ENCODE results near the gene CNTN5.

Gene CNTN5

GRCh38 chr11:100383357-100383865, 1362.7 kb downstream of the CNTN5 start:
- no peak overlapping the region for H3K9ac ChIP-seq (ENCODE audit: low read depth, low read length)
- H3K27me3 ChIP-seq (ENCODE audit: control insufficient read depth, insufficient read depth, low read length) = no peaks in the 10 kb centered on the region
- H3K4me3 ChIP-seq (ENCODE audit: low read depth, low read length) = no peak overlapping the region
- H3K4me1 ChIP-seq (ENCODE audit: control insufficient read depth, insufficient read depth, low read length) = no peaks in the 10 kb centered on the region
- no peaks in the 10 kb centered on the region for H3K36me3 ChIP-seq (ENCODE audit: control insufficient read depth, insufficient read depth, low read length)
- no peaks in the 10 kb centered on the region for H3K9me3 ChIP-seq (ENCODE audit: control insufficient read depth, insufficient read depth, low read length)

DNA sequence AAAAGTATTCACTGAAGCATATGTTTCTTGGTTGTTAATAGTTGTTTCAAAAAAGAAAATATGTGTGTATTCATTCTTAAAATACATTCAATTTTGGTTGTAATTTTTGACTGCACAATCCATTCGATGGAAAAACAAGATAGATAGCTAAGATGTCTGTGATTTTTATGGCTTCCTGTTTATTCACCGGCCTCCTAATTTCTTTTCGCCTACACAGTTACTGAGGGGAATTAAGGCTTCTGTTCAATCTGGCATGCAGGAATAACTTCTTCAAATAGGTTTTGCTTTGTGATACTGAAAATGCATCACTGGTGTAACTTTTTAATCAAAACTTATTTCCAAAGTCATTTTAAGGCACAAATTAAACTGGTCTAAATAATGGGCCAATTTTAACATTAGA, 1375.5 kb downstream of the CNTN5 start:
- Histone ChIP-seq H3K36me3 (ENCODE audit: control insufficient read depth, insufficient read depth, low read length) (no peaks in the 10 kb centered on the region), H3K27me3 (ENCODE audit: control insufficient read depth, insufficient read depth, low read length) (no peaks in the 10 kb centered on the region), H3K4me3 (ENCODE audit: low read depth, low read length) (no peak overlapping the region), H3K9ac (ENCODE audit: low read depth, low read length) (no peak overlapping the region), H3K4me1 (ENCODE audit: control insufficient read depth, insufficient read depth, low read length) (no peaks in the 10 kb centered on the region), H3K9me3 (ENCODE audit: control insufficient read depth, insufficient read depth, low read length) (no peaks in the 10 kb centered on the region)

DNA sequence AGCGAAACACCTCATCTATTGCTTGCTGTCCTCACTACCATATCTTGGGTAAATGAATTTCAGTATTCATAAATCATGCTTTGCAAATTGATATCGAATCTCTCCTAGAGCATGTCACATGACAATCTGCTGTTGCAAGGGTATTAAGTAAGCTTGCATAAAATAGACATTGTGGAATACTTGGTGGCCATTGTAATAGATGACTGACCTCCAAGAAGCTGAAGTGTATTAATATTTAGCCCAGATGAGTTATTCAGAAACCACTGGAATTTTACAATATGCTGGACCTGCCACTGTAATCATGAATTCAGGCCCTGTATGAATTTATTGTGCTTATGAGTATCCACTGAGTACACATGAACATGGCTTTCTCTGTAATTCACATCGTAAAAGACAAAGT, 1376.7 kb downstream of the CNTN5 start:
- no peaks in the 10 kb centered on the region for H3K36me3 ChIP-seq (ENCODE audit: control insufficient read depth, insufficient read depth, low read length)
- H3K4me3 ChIP-seq (ENCODE audit: low read depth, low read length) = no peak overlapping the region
- no peak overlapping the region for H3K9ac ChIP-seq (ENCODE audit: low read depth, low read length)
- no peaks in the 10 kb centered on the region for H3K4me1 ChIP-seq (ENCODE audit: control insufficient read depth, insufficient read depth, low read length)
- H3K27me3 ChIP-seq (ENCODE audit: control insufficient read depth, insufficient read depth, low read length) = no peaks in the 10 kb centered on the region
- H3K9me3 ChIP-seq (ENCODE audit: control insufficient read depth, insufficient read depth, low read length) = no peaks in the 10 kb centered on the region

- H3K4me3 ChIP-seq (ENCODE audit: low read depth, low read length) = no peak overlapping the region
- peaks cover 5% of the 10 kb centered on the region for H3K4me1 ChIP-seq (ENCODE audit: control insufficient read depth, insufficient read depth, low read length)
- H3K36me3 ChIP-seq (ENCODE audit: control insufficient read depth, insufficient read depth, low read length) = no peaks in the 10 kb centered on the region
- no peaks in the 10 kb centered on the region for H3K9me3 ChIP-seq (ENCODE audit: control insufficient read depth, insufficient read depth, low read length)
- H3K9ac ChIP-seq (ENCODE audit: low read depth, low read length) = no peak overlapping the region
- no peaks in the 10 kb centered on the region for H3K27me3 ChIP-seq (ENCODE audit: control insufficient read depth, insufficient read depth, low read length)
These were observed 1383.1 kb downstream of the CNTN5 start for GRCh38 chr11:100403816-100404215.

DNA sequence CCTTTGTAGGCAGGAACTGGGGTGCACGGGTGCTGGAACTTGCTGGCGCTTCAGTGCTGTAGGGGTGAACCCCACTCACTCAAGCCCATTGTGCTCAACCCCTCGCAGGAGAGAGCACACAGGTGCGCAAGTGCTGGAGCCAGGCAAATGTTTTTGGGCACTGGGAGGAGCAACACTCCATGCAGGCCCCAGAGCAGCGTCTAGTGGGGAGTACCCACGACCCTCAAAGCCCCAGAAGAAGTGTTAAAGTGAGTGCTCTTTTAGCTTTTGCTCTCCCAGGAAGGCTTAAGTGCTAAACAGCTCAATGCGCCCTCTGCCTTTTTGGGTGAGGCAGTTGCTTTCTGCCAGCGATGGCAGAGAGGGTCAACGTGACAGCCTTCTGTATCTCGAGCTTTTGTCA, 1384.2 kb downstream of the CNTN5 start:
- H3K9ac ChIP-seq (ENCODE audit: low read depth, low read length) = no peak overlapping the region
- H3K36me3 ChIP-seq (ENCODE audit: control insufficient read depth, insufficient read depth, low read length) = no peaks in the 10 kb centered on the region
- peaks cover 5% of the 10 kb centered on the region for H3K4me1 ChIP-seq (ENCODE audit: control insufficient read depth, insufficient read depth, low read length)
- no peaks in the 10 kb centered on the region for H3K9me3 ChIP-seq (ENCODE audit: control insufficient read depth, insufficient read depth, low read length)
- H3K4me3 ChIP-seq (ENCODE audit: low read depth, low read length) = no peak overlapping the region
- no peaks in the 10 kb centered on the region for H3K27me3 ChIP-seq (ENCODE audit: control insufficient read depth, insufficient read depth, low read length)
